Ishikawa (cell line): ENCODE results near the gene FAM184A.

Experiments
- CREB1 ChIP-seq: IDR thresholded peaks from 2 replicates; pipeline ENCODE4 v1.6.1; 2012; ENCODE audit warnings: low read depth
- EP300 ChIP-seq: IDR thresholded peaks from 2 replicates; pipeline ENCODE4 v1.6.1; 2012; ENCODE audit warnings: borderline replicate concordance
- RAD21 ChIP-seq: IDR thresholded peaks from 2 replicates; pipeline ENCODE4 v1.6.1; 2012; ENCODE audit warnings: low read depth
- REST ChIP-seq: IDR thresholded peaks from 2 replicates; pipeline ENCODE4 v1.6.1; 2012; ENCODE audit warnings: low read depth, mild to moderate bottlenecking

GRCh38 chr6:119032428-119032827, 46.0 kb downstream of the FAM184A start:
- TF ChIP-seq CREB1, result no peak
- no peak for TF ChIP-seq EP300
- TF ChIP-seq RAD21, result no peak
- TF ChIP-seq REST, result no peak
